OCI-LY1 (cell line): ENCODE results near the gene RBM28.

Experiments used
- H2AFZ ChIP-seq: fragments of 200-600 bp; sonication (generic), shearing (Covaris generic); 2 replicates; pipeline ENCODE4 v1.6.0; 2014; ENCODE audit warnings: antibody characterized with exemption, mild to moderate bottlenecking, low read length
- H3F3A ChIP-seq: fragments of 200-600 bp; sonication (generic), shearing (Covaris generic); 2 replicates; pipeline ENCODE4 v1.6.0; 2014; ENCODE audit warnings: mild to moderate bottlenecking, antibody characterized with exemption, low read length, moderate library complexity; ENCODE audit not compliant: insufficient read depth
- H3K27ac ChIP-seq: fragments of 200-600 bp; sonication (generic); 2 replicates; pipeline ENCODE4 v1.5.1; 2014; ENCODE audit warnings: low read length, mixed run types, mild to moderate bottlenecking, low read depth; ENCODE audit not compliant: poor library complexity, severe bottlenecking
- H3K27me3 ChIP-seq: fragments of 200-600 bp; sonication (generic); 2 replicates; pipeline ENCODE4 v1.6.0; 2014; ENCODE audit warnings: antibody characterized with exemption, mild to moderate bottlenecking, low read length, moderate library complexity; ENCODE audit not compliant: insufficient read depth
- H3K36me3 ChIP-seq: fragments of 200-600 bp; sonication (generic); 2 replicates; pipeline ENCODE4 v1.6.1; 2014; ENCODE audit warnings: mild to moderate bottlenecking, antibody characterized with exemption, low read length, moderate library complexity, mixed read lengths; ENCODE audit not compliant: insufficient read depth
- H3K4me1 ChIP-seq: fragments of 200-600 bp; sonication (generic); 2 replicates; pipeline ENCODE4 v1.5.1; 2014; ENCODE audit warnings: mild to moderate bottlenecking, low read length, moderate library complexity; ENCODE audit not compliant: insufficient read depth, severe bottlenecking
- H3K4me2 ChIP-seq: fragments of 200-600 bp; sonication (generic), shearing (Covaris generic); 2 replicates; pipeline ENCODE4 v1.6.1; 2014; ENCODE audit warnings: low read length
- H3K4me3 ChIP-seq: fragments of 200-600 bp; sonication (generic); 2 replicates; pipeline ENCODE4 v1.5.1; 2014; ENCODE audit warnings: low read length, low read depth, mild to moderate bottlenecking, mixed read lengths; ENCODE audit not compliant: poor library complexity, severe bottlenecking
- H3K79me2 ChIP-seq: fragments of 200-600 bp; shearing (Covaris generic); 2 replicates; pipeline ENCODE4 v1.6.1; 2016; ENCODE audit warnings: mixed run types, low read length, mixed read lengths; ENCODE audit not compliant: insufficient read depth
- H3K9ac ChIP-seq: fragments of 200-600 bp; sonication (generic), shearing (Covaris generic); 2 replicates; pipeline ENCODE4 v1.6.1; 2014; ENCODE audit warnings: mild to moderate bottlenecking, low read length, mixed read lengths
- H3K9me2 ChIP-seq: fragments of 200-600 bp; sonication (generic), shearing (Covaris generic); 2 replicates; pipeline ENCODE4 v1.6.1; 2014; ENCODE audit warnings: low read depth, mild to moderate bottlenecking, low read length, mixed read lengths
- H3K9me3 ChIP-seq: fragments of 200-600 bp; shearing (Covaris generic); 2 replicates; pipeline ENCODE4 v1.6.1; 2014; ENCODE audit warnings: low read length, mixed read lengths
- H4K20me1 ChIP-seq: fragments of 200-600 bp; sonication (generic), shearing (Covaris generic); 2 replicates; pipeline ENCODE4 v1.6.0; 2016; ENCODE audit warnings: mild to moderate bottlenecking, low read length; ENCODE audit not compliant: insufficient read depth
- CTCF ChIP-seq: fragments of 200-600 bp; sonication (generic), shearing (Covaris generic); IDR thresholded peaks from 2 replicates; pipeline ENCODE4 v1.5.1; 2017; ENCODE audit warnings: mild to moderate bottlenecking, antibody characterized with exemption, low read length, moderate library complexity, mixed read lengths
- EZH2 ChIP-seq: fragments of 200-600 bp; sonication (generic), shearing (Covaris generic); IDR thresholded peaks from 2 replicates; pipeline ENCODE4 v1.8.0; 2017; ENCODE audit warnings: borderline replicate concordance, mixed run types, mild to moderate bottlenecking, antibody characterized with exemption, low read length, moderate library complexity, mixed read lengths

RBM28 gene

GRCh38 chr7:128353610-128354009 is 9.9 kb upstream of the RBM28 start:
- Histone ChIP-seq H3K27me3 (peaks cover 12% of the 10 kb centered on the region), H3K9me2 (no peaks in the 10 kb centered on the region)

GRCh38 chr7:128353189-128353588 is 9.5 kb upstream of the RBM28 start:
- Histone ChIP-seq H3K27ac (no peak overlapping the region), H3K9me3 (no peaks in the 10 kb centered on the region), H3K4me1 (no peaks in the 10 kb centered on the region), H3K9me2 (no peaks in the 10 kb centered on the region), H2AFZ (no peak overlapping the region), H3K4me2 (no peak overlapping the region), H3K36me3 (no peaks in the 10 kb centered on the region), H3K4me3 (no peak overlapping the region), H3F3A (no peaks in the 10 kb centered on the region), H4K20me1 (no peaks in the 10 kb centered on the region), H3K27me3 (peaks cover 12% of the 10 kb centered on the region), H3K9ac (no peak overlapping the region), H3K79me2 (no peaks in the 10 kb centered on the region)
- TF ChIP-seq CTCF (no peak), EZH2 (no peak)

More at GRCh38 chr7:128353610-128354009, 9.9 kb upstream of the RBM28 start:
- Histone ChIP-seq H4K20me1 (no peaks in the 10 kb centered on the region), H3K79me2 (no peaks in the 10 kb centered on the region), H3K27ac (no peak overlapping the region), H3K9me3 (no peaks in the 10 kb centered on the region), H3K36me3 (no peaks in the 10 kb centered on the region), H3K4me1 (no peaks in the 10 kb centered on the region), H3K4me3 (no peak overlapping the region), H3K9ac (no peak overlapping the region), H2AFZ (no peak overlapping the region), H3F3A (no peaks in the 10 kb centered on the region), H3K4me2 (no peak overlapping the region)
- TF ChIP-seq EZH2 (no peak), CTCF (no peak)

- no peak overlapping the region for H3K4me2 ChIP-seq
- no peaks in the 10 kb centered on the region for H3K36me3 ChIP-seq
- H3K4me3 ChIP-seq = no peak overlapping the region
- H3F3A ChIP-seq = no peaks in the 10 kb centered on the region
- TF ChIP-seq EZH2 (no peak), CTCF (no peak)
- no peaks in the 10 kb centered on the region for H3K79me2 ChIP-seq
- no peak overlapping the region for H2AFZ ChIP-seq
- H3K4me1 ChIP-seq = no peaks in the 10 kb centered on the region
- H3K9ac ChIP-seq = no peak overlapping the region
- no peak overlapping the region for H3K27ac ChIP-seq
- H4K20me1 ChIP-seq = no peaks in the 10 kb centered on the region
- no peaks in the 10 kb centered on the region for H3K9me2 ChIP-seq
- H3K27me3 ChIP-seq = peaks cover 12% of the 10 kb centered on the region
- no peaks in the 10 kb centered on the region for H3K9me3 ChIP-seq
Observed at GRCh38 chr7:128352636-128353035, 8.9 kb upstream of the RBM28 start.
